Thoracic aorta (tissue), 2 donors: ENCODE measurements around the gene TMEM127. TPM values are rescaled to one million over a fixed set of nuclear protein-coding genes. Genes with fewer than 3 reads are reported as not detected.

Experiments
- ATAC-seq: fragments of 150-250 bp; one replicate; pipeline ENCODE4 v1.8.0; 2017; ENCODE audit warnings: low read depth; ENCODE audit not compliant: insufficient number of reproducible peaks, low FRiP score
- DNase-seq: peaks from one replicate; pipeline ENCODE4 v3.0.0-alpha.2; 2020; ENCODE audit warnings: low spot score
- H3K27ac ChIP-seq, 2 donors: fragments of 200-600 bp; sonication (generic); 1 replicate in 1 of 2; 2 replicates in 1 of 2; pipeline ENCODE4 v1.5.1; 2016; ENCODE audit warnings: mild to moderate bottlenecking in 2 of 2, moderate library complexity in 2 of 2
- H3K27me3 ChIP-seq: fragments of 200-600 bp; sonication (generic); replicated peaks from 2 replicates; pipeline ENCODE4 v1.6.0; 2016; ENCODE audit warnings: mild to moderate bottlenecking; ENCODE audit not compliant: insufficient read depth
- H3K36me3 ChIP-seq: fragments of 200-600 bp; sonication (generic); one replicate; pipeline ENCODE4 v1.5.1; 2016
- H3K4me1 ChIP-seq, 2 donors: fragments of 200-600 bp; sonication (generic); 1 replicate in 1 of 2; 2 replicates in 1 of 2; pipeline versions ENCODE4 v1.5.1 to v1.6.0; 2016; ENCODE audit warnings: low read depth in 2 of 2, mild to moderate bottlenecking in 1 of 2; ENCODE audit not compliant: control insufficient read depth in 1 of 2
- H3K4me3 ChIP-seq: fragments of 200-600 bp; sonication (generic); 2 replicates; pipeline ENCODE4 v1.5.1; 2016; ENCODE audit warnings: mild to moderate bottlenecking
- H3K9me3 ChIP-seq: fragments of 200-600 bp; sonication (generic); 2 replicates; pipeline ENCODE4 v1.5.1; 2016
- CTCF ChIP-seq: fragments of 200-600 bp; sonication (generic); IDR thresholded peaks from one replicate; pipeline ENCODE4 v1.5.1; 2019; ENCODE audit warnings: antibody characterized with exemption
- total RNA-seq, 2 donors: library from RNA; depleted of rRNA; stranded (reverse); fragments of >200 nt; gene quantifications; one replicate each; pipeline versions ENCODE4 v1.1.0 to v1.2.3, GENCODE V29; 2016

Gene TMEM127
- total RNA-seq, 2 donors from 2014 or later = 50.8 to 52.4 TPM

GRCh38 chr2:96201338-96201737 lies 64.5 kb downstream of the TMEM127 start:
- no peaks in the 10 kb centered on the region for H3K36me3 ChIP-seq
- no peaks in the 10 kb centered on the region for H3K27me3 ChIP-seq
- peaks cover 48 to 61% of the 10 kb centered on the region in 2 donors for H3K4me1 ChIP-seq
- DNase-seq (no peak), ATAC-seq (no peak)
- H3K9me3 ChIP-seq = no peaks in the 10 kb centered on the region
- no peak for TF ChIP-seq CTCF
- H3K27ac ChIP-seq = no peak overlapping the region
- H3K4me3 ChIP-seq = no peak overlapping the region

- Histone ChIP-seq H3K27ac (no peak overlapping the region), H3K9me3 (no peaks in the 10 kb centered on the region), H3K36me3 (peaks cover 4% of the 10 kb centered on the region), H3K4me3 (no peak overlapping the region), H3K27me3 (no peaks in the 10 kb centered on the region), H3K4me1 (peaks cover 24 to 37% of the 10 kb centered on the region in 2 donors)
- no peak for TF ChIP-seq CTCF
- DNase-seq (no peak), ATAC-seq (no peak)
These were observed 66.9 kb downstream of the TMEM127 start for GRCh38 chr2:96198921-96199320.

Other genes starting within 250 kb of the TMEM127 start
- 1 to 10 TPM; 6.9 TPM for gene GPAT2, start 231.1 kb downstream of the TMEM127 start, total RNA-seq
- gene ADRA2B, start 149.4 kb downstream of the TMEM127 start, total RNA-seq = 1 to 10 TPM; 3.5 to 4.5 TPM
- gene ASTL, start 127.5 kb downstream of the TMEM127 start, total RNA-seq = not detected
- gene DUSP2, start 120.6 kb downstream of the TMEM127 start, total RNA-seq = 10 to 100 TPM in 1 of 2 donors, 1 to 10 TPM in 1; 8.5 to 22.2 TPM
- gene STARD7, start 57.2 kb downstream of the TMEM127 start, total RNA-seq = 100 to 1,000 TPM in 1 of 2 donors, 10 to 100 TPM in 1; 68.1 to 135 TPM
- gene CIAO1, start 228 bp upstream of the TMEM127 start, total RNA-seq = 100 to 1,000 TPM; 115 to 123 TPM
- 10 to 100 TPM; 77.2 to 85.6 TPM for gene SNRNP200, start 39.5 kb upstream of the TMEM127 start, total RNA-seq
- gene ITPRIPL1, start 59.3 kb upstream of the TMEM127 start, total RNA-seq = 1 to 10 TPM in 1 of 2 donors, under 1 TPM in 1; 0.63 to 1.6 TPM
- gene NCAPH, start 69.8 kb upstream of the TMEM127 start, total RNA-seq = 1 to 10 TPM in 1 of 2 donors, not detected in 1; 1.3 TPM
- gene NEURL3, start 239.4 kb upstream of the TMEM127 start, total RNA-seq = not detected